B cell (primary cell): ENCODE results near the gene MPEG1. TPM values are rescaled to one million over a fixed set of nuclear protein-coding genes. Genes with fewer than 3 reads are reported as not detected.

Experiments
- ATAC-seq: fragments of 200-7000 bp; cut with Tn5 transposase; one replicate; pipeline ENCODE4 v1.10.0; 2021; ENCODE audit warnings: low read depth, mild to moderate bottlenecking, moderate number of reproducible peaks, moderate library complexity
- CTCF ChIA-PET: fragments of 350-600 bp; sonication (Branson Sonifier 250); formaldehyde crosslinking; loops from one replicate; lab custom pipeline; 2021; ENCODE audit warnings: antibody characterized with exemption, inconsistent platforms; lab: Charles Lee
- POLR2A ChIA-PET: fragments of 350-600 bp; sonication (Branson Sonifier 250); formaldehyde crosslinking; loops from one replicate; lab custom pipeline; 2021; ENCODE audit warnings: antibody characterized with exemption; lab: Charles Lee
- DNase-seq: peaks from one replicate; pipeline ENCODE4 v3.0.0; 2013
- H2AFZ ChIP-seq: 2 replicates; pipeline ENCODE4 v1.6.1; 2012; ENCODE audit warnings: mild to moderate bottlenecking, low read depth, low read length; ENCODE audit not compliant: insufficient read depth, poor library complexity, severe bottlenecking
- H3K27ac ChIP-seq, 2 donors: 1 replicate in 1 of 2; 2 replicates in 1 of 2; pipeline ENCODE4 v1.5.1; 2012 to 2013; ENCODE audit warnings: low read length in 2 of 2, mild to moderate bottlenecking in 2 of 2, moderate library complexity in 1 of 2
- H3K27me3 ChIP-seq, 4 experiments: fragments of 200-600 bp in 1 of 4; sonication (generic) in 1 of 4; replicated peaks in 1 of 4; 1 replicate in 2 of 4; 2 replicates in 2 of 4; pipeline versions ENCODE4 v1.6.1 to v1.7.0; 2013 to 2016; ENCODE audit warnings: low read length in 3 of 4, mild to moderate bottlenecking in 2 of 4, mixed read lengths in 1 of 4, moderate library complexity in 1 of 4; ENCODE audit not compliant: insufficient read depth in 4 of 4, control insufficient read depth in 3 of 4; ENCODE audit errors: control extremely low read depth in 1 of 4
- H3K36me3 ChIP-seq, 2 experiments: replicated peaks in 1 of 2; 1 replicate in 1 of 2; 2 replicates in 1 of 2; pipeline versions ENCODE4 v1.6.1 to v1.7.1; 2013; ENCODE audit warnings: low read length in 1 of 2; ENCODE audit not compliant: insufficient read depth in 2 of 2, control insufficient read depth in 1 of 2; ENCODE audit errors: control extremely low read depth in 1 of 2, extremely low read depth in 1 of 2
- H3K4me1 ChIP-seq, 2 donors: fragments of 200-600 bp in 1 of 2; sonication (generic) in 1 of 2; 1 replicate in 1 of 2; 2 replicates in 1 of 2; pipeline versions ENCODE4 v1.5.1 to v1.6.1; 2013 to 2017; ENCODE audit warnings: low read length in 2 of 2; ENCODE audit not compliant: control insufficient read depth in 2 of 2, insufficient read depth in 2 of 2
- H3K4me2 ChIP-seq: replicated peaks from 2 replicates; pipeline ENCODE3; 2012; ENCODE audit warnings: mild to moderate bottlenecking, low read depth, low read length; ENCODE audit not compliant: poor library complexity, severe bottlenecking
- H3K4me3 ChIP-seq, 5 experiments: fragments of 200-600 bp in 1 of 5; sonication (generic) in 1 of 5; 1 replicate in 3 of 5; 2 replicates in 2 of 5; pipeline versions ENCODE4 v1.5.1 to v1.7.0; 2011 to 2016; ENCODE audit warnings: low read length in 4 of 5, mild to moderate bottlenecking in 4 of 5, low read depth in 2 of 5, control low read depth in 1 of 5, moderate library complexity in 1 of 5; ENCODE audit not compliant: insufficient read depth in 1 of 5; ENCODE audit errors: control extremely low read depth in 1 of 5, extremely low read depth in 1 of 5
- H3K79me2 ChIP-seq: fragments of 200-600 bp; sonication (generic); one replicate; pipeline ENCODE4 v1.6.0; 2016; ENCODE audit warnings: low read length; ENCODE audit not compliant: control insufficient read depth, insufficient read depth
- H3K9ac ChIP-seq: fragments of 200-600 bp; sonication (generic); 2 replicates; pipeline ENCODE4 v1.6.1; 2017; ENCODE audit warnings: mild to moderate bottlenecking, low read length, moderate library complexity
- H3K9me3 ChIP-seq, 3 donors: one replicate each; pipeline versions ENCODE4 v1.6.1 to v1.7.1; 2013; ENCODE audit warnings: low read length in 2 of 3; ENCODE audit not compliant: control insufficient read depth in 2 of 3, insufficient read depth in 1 of 3; ENCODE audit errors: control extremely low read depth in 1 of 3
- H4K20me1 ChIP-seq: 2 replicates; pipeline ENCODE4 v1.6.0; 2012; ENCODE audit warnings: mild to moderate bottlenecking, low read length; ENCODE audit not compliant: insufficient read depth, control insufficient read depth, poor library complexity, severe bottlenecking
- H3K27ac Mint-ChIP-seq: one replicate; pipeline ENCODE4 v1.8.0; 2021; ENCODE audit warnings: mixed read lengths
- H3K27me3 Mint-ChIP-seq: one replicate; pipeline ENCODE4 v1.8.0; 2021; ENCODE audit warnings: mixed read lengths
- H3K4me1 Mint-ChIP-seq: one replicate; pipeline ENCODE4 v1.8.0; 2021; ENCODE audit warnings: mixed read lengths
- H3K4me3 Mint-ChIP-seq: one replicate; pipeline ENCODE4 v1.8.0; 2021; ENCODE audit warnings: mixed read lengths
- H3K9me3 Mint-ChIP-seq: one replicate; pipeline ENCODE4 v1.8.0; 2022; ENCODE audit warnings: mixed read lengths; ENCODE audit not compliant: insufficient read depth
- EZH2 ChIP-seq: IDR thresholded peaks from 2 replicates; pipeline ENCODE4 v1.6.1; 2012; ENCODE audit warnings: borderline replicate concordance, low read depth, mild to moderate bottlenecking, moderate library complexity, low read length; ENCODE audit not compliant: insufficient read depth, poor library complexity, severe bottlenecking
- WGBS: methylation state at CpG from one replicate; pipeline ENCODE4 v1.1.5; 2013; ENCODE audit warnings: missing lambda C conversion rate; ENCODE audit not compliant: insufficient coverage; 5-methylcytosine and 5-hydroxymethylcytosine counted together
- intact Hi-C: fragments of 100-400 bp; cut with micrococcal nuclease; formaldehyde crosslinking; loops from one replicate; pipeline ENCODE4 v1.10.0; 2022
- polyA plus RNA-seq: library from polyadenylated mRNA; depleted of rRNA; stranded (reverse); fragments of >200 nt; gene quantifications from 2 replicates; pipeline ENCODE4 v1.2.3, GENCODE V29; 2012
- total RNA-seq, 2 donors: library from RNA; stranded (reverse); fragments of 120-200 nt in 1 of 2; gene quantifications; 1 replicate in 1 of 2; 2 replicates in 1 of 2; pipeline versions ENCODE4 v1.2.3 to v1.2.4, GENCODE V29; 2013 to 2022
- TF ChIP-seq, protein P1 (sequence below): fragments of 200-600 bp; IDR thresholded peaks from one replicate; pipeline ENCODE4 v1.8.0; 2022; ENCODE audit warnings: antibody characterized with exemption, mild to moderate bottlenecking

MPEG1 gene
- total and polyA plus RNA-seq, 2 donors (not counting 1 experiment from before 2014, with no cell fraction given) = 27.7 to 151 TPM

DNA sequence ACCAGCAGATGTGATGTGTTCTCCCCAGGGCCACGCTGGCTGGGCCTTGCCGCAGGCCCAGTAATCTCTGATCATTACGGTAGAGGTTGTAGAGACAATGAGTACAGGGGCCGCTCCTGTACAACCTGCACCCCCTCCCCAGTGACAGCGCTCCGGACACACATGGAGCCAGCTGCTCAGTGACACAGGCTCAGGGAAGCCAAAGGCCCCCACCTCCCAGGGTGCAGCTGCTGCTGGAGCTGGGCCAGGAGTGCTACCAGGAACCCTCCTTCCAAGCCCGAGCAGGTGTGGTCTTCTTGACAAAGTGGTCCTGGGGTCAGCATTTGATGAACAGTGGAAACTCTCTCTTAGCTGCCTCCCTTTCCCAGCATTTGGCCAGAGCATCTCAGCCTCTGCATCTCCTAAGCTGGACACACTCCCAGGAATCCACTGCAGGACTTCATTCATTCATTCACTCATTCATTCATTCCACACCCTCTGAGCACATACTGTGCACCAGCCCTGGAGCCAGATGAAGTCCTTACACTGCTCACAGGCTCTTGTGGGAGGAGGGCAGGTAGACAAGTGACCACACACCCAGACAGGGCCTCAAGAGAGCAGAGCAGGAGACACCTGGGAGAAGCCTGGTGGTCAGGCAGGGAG, 49.6 kb upstream of the MPEG1 start:
- Histone ChIP-seq H3K79me2 (no peaks in the 10 kb centered on the region), H4K20me1 (no peaks in the 10 kb centered on the region), H3K27me3 (no peaks in the 10 kb centered on the region), H3K36me3 (peaks cover 0 to 2% of the 10 kb centered on the region in 2 experiments), H3K9ac (no peak overlapping the region), H3K4me3 (no peak overlapping the region), H3K9me3 (no peaks in the 10 kb centered on the region), H2AFZ (no peak overlapping the region), H3K4me1 (peaks cover 41 to 59% of the 10 kb centered on the region in 2 donors), H3K27ac (no peak overlapping the region), H3K4me2 (peak overlapping the region; percentile 39)
- TF ChIP-seq, protein P1, sequence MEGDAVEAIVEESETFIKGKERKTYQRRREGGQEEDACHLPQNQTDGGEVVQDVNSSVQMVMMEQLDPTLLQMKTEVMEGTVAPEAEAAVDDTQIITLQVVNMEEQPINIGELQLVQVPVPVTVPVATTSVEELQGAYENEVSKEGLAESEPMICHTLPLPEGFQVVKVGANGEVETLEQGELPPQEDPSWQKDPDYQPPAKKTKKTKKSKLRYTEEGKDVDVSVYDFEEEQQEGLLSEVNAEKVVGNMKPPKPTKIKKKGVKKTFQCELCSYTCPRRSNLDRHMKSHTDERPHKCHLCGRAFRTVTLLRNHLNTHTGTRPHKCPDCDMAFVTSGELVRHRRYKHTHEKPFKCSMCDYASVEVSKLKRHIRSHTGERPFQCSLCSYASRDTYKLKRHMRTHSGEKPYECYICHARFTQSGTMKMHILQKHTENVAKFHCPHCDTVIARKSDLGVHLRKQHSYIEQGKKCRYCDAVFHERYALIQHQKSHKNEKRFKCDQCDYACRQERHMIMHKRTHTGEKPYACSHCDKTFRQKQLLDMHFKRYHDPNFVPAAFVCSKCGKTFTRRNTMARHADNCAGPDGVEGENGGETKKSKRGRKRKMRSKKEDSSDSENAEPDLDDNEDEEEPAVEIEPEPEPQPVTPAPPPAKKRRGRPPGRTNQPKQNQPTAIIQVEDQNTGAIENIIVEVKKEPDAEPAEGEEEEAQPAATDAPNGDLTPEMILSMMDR = no peak
- TF ChIP-seq EZH2 = no peak
- Mint-ChIP-seq H3K27ac (no peak overlapping the region), H3K9me3 (no peaks in the 10 kb centered on the region), H3K4me1 (peaks cover 57% of the 10 kb centered on the region), H3K4me3 (no peak overlapping the region), H3K27me3 (no peaks in the 10 kb centered on the region)
- no peak for ATAC-seq
- POLR2A ChIA-PET = interaction anchor here (2.7 kb wide), 1 partner anchor 11 kb away, joined by 10 read pairs; no protein-coding TSS in a partner anchor
- CTCF ChIA-PET = interaction anchor here (0.5 to 7.7 kb wide), 17 partner anchors 13 to 302 kb away, joined by 3 to 131 read pairs (median 9); partner anchors contain the start of genes DTX4 and OR5A1
- WGBS = 91% methylated on average over 4 of the region's 7 CpGs
- intact Hi-C loops = no loop called here
- DNase-seq = no peak

DNA sequence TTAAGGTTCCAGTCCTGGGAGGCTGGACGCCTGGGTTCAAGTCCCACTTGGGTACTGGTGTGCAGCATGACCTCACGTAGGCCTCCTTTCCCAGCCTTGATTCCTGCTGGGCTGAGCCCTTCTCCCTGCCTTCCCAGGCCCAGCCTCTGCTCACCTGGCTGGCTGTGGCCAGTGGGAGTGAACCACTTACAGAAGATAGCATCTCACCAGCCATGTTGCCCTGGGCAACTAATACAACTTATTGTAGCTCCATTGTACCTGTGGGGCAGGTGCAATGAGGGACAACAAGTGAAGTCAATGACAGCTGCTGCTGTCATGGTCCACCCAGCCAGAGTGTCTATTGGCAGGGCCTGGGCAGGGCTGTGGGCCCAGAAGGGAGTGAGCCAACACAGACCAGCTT, 48.4 kb upstream of the MPEG1 start:
- Histone ChIP-seq H3K27me3 (no peaks in the 10 kb centered on the region), H3K4me1 (peaks cover 33 to 47% of the 10 kb centered on the region in 2 donors), H3K27ac (no peak overlapping the region), H3K4me2 (no peak overlapping the region), H3K4me3 (no peak overlapping the region), H3K79me2 (no peaks in the 10 kb centered on the region), H4K20me1 (no peaks in the 10 kb centered on the region), H2AFZ (no peak overlapping the region), H3K36me3 (no peaks in the 10 kb centered on the region), H3K9ac (no peak overlapping the region), H3K9me3 (no peaks in the 10 kb centered on the region)
- H3K9me3 Mint-ChIP-seq = no peaks in the 10 kb centered on the region
- ATAC-seq (no peak), DNase-seq (no peak)
- ChIA-PET POLR2A (no interaction called here), CTCF (interaction anchor here (0.7 to 7.7 kb wide), 10 partner anchors 14 to 170 kb away, joined by 3 to 131 read pairs (median 16); partner anchors contain the start of gene DTX4)
- intact Hi-C loops = no loop called here
- H3K4me1 Mint-ChIP-seq = peaks cover 50% of the 10 kb centered on the region
- no peaks in the 10 kb centered on the region for H3K27me3 Mint-ChIP-seq
- 100% methylated on average over 2 of the region's 2 CpGs for WGBS
- no peak overlapping the region for H3K4me3 Mint-ChIP-seq
- TF ChIP-seq, protein P1 = no peak
- TF ChIP-seq EZH2 = no peak
- no peak overlapping the region for H3K27ac Mint-ChIP-seq
